ENCODE results near the gene INCENP. TPM values are rescaled to one million over a fixed set of nuclear protein-coding genes. Genes with fewer than 3 reads are reported as not detected.
A peak's percentile ranks its signal among the peaks of the same experiment; 100 is the strongest.

INCENP gene
- total and polyA plus RNA-seq, 11 donors = 2.0 to 22.8 (median 12.5) TPM

GRCh38 chr11:62157603-62158002 is 33.8 kb downstream of the INCENP start:
- no peak for TF ChIP-seq CTCF (IDR thresholded peaks at IDR 0.05)
- no peak for TF ChIP-seq POLR2A (IDR thresholded peaks at IDR 0.05)
- peaks cover 0 to 2% (median 0%) of the 10 kb centered on the region in 9 donors for H3K36me3 ChIP-seq
- 10 to 56% (median 50%) methylated on average over 3 to 6 of the region's 6 CpGs for WGBS, 4 donors
- ATAC-seq (no peak), DNase-seq (no peak)
- H3K27ac ChIP-seq = no peak overlapping the region
- peaks cover 0 to 5% (median 0%) of the 10 kb centered on the region in 9 donors for H3K27me3 ChIP-seq
- intact Hi-C loops (cut with DNase I) = no loop called here
- peaks cover 0 to 10% (median under 1%) of the 10 kb centered on the region in 12 donors for H3K4me1 ChIP-seq
- H3K9me3 ChIP-seq = peaks cover 0 to 6% (median 0%) of the 10 kb centered on the region in 12 donors
- H3K4me3 ChIP-seq = no peak overlapping the region

- Histone ChIP-seq H3K4me3 (no peak overlapping the region), H3K9me3 (peaks cover 0 to 1% (median 0%) of the 10 kb centered on the region in 12 donors), H3K27me3 (peaks cover 0 to 8% (median 0%) of the 10 kb centered on the region in 9 donors), H3K36me3 (no peaks in the 10 kb centered on the region), H3K4me1 (peaks cover 0 to 17% (median 0%) of the 10 kb centered on the region in 12 donors), H3K27ac (no peak overlapping the region)
- 79 to 85% (median 81%) methylated on average over 10 of the region's 10 CpGs for WGBS, 4 donors
- ATAC-seq = no peak
- no peak for TF ChIP-seq CTCF (IDR thresholded peaks at IDR 0.05)
- no peak for TF ChIP-seq POLR2A (IDR thresholded peaks at IDR 0.05)
- no peak for DNase-seq
- intact Hi-C loops (cut with DNase I) = no loop called here
These were observed 42.6 kb downstream of the INCENP start for GRCh38 chr11:62166371-62166770.

GRCh38 chr11:62169448-62169847 is 45.6 kb downstream of the INCENP start:
- TF ChIP-seq POLR2A (IDR thresholded peaks at IDR 0.05) (no peak), CTCF (IDR thresholded peaks at IDR 0.05) (no peak)
- peak overlapping the region in 7 of 12 donors; percentile 12 to 72 (median 48) for H3K27ac ChIP-seq
- ATAC-seq (peak in 3 of 4 donors; percentile 55 to 60 (median 59)), DNase-seq (peak in 3 of 5 donors; percentile 24 to 59 (median 52))
- intact Hi-C loops (cut with DNase I) = no loop called here
- H3K36me3 ChIP-seq = no peaks in the 10 kb centered on the region
- 48 to 58% (median 54%) methylated on average over 8 to 10 of the region's 10 CpGs for WGBS, 4 donors
- H3K4me1 ChIP-seq = peaks cover 0 to 19% (median 0%) of the 10 kb centered on the region in 12 donors
- no peaks in the 10 kb centered on the region for H3K9me3 ChIP-seq
- peaks cover 0 to 16% (median 3%) of the 10 kb centered on the region in 9 donors for H3K27me3 ChIP-seq
- no peak overlapping the region for H3K4me3 ChIP-seq

GRCh38 chr11:62169935-62170334 is 46.1 kb downstream of the INCENP start:
- DNase-seq = no peak
- Histone ChIP-seq H3K27me3 (peaks cover 0 to 18% (median 6%) of the 10 kb centered on the region in 9 donors), H3K4me3 (no peak overlapping the region), H3K36me3 (no peaks in the 10 kb centered on the region), H3K9me3 (no peaks in the 10 kb centered on the region), H3K4me1 (peaks cover 0 to 19% (median 0%) of the 10 kb centered on the region in 12 donors), H3K27ac (peak overlapping the region in 7 of 12 donors; percentile 12 to 72 (median 48))
- no peak for TF ChIP-seq CTCF (IDR thresholded peaks at IDR 0.05)
- no peak for TF ChIP-seq POLR2A (IDR thresholded peaks at IDR 0.05)
- intact Hi-C loops (cut with DNase I) = loop anchor here in 9 of 10 donors (2.0 to 10.0 kb wide), 5 partner anchors 141 to 207 kb away; no protein-coding TSS in a partner anchor
- peak; percentile 35 to 82 (median 48) for ATAC-seq
- 74 to 83% (median 79%) methylated on average over 1 of the region's 1 CpG for WGBS, 4 donors

All from heart left ventricle (tissue), 16 donors.